Thymus (tissue), 14 donors: ENCODE data around the gene HSPB8. TPM values are rescaled to one million over a fixed set of nuclear protein-coding genes. Genes with fewer than 3 reads are reported as not detected.

Experiments used
- DNase-seq, 9 donors: peaks; one replicate each; pipeline ENCODE4 v3.0.0-alpha.2; 2013; ENCODE audit warnings: low spot score in 9 of 9, low read depth in 6 of 9, missing footprints in 1 of 9
- H3K27ac ChIP-seq, 2 donors: one replicate each; pipeline ENCODE4 v1.5.1; 2013; ENCODE audit warnings: control low read depth in 1 of 2, low read depth in 1 of 2, low read length in 1 of 2, mild to moderate bottlenecking in 1 of 2, moderate library complexity in 1 of 2
- H3K27me3 ChIP-seq, 2 donors: one replicate each; pipeline ENCODE4 v1.5.1; 2013; ENCODE audit warnings: low read length in 1 of 2; ENCODE audit not compliant: control insufficient read depth in 2 of 2, insufficient read depth in 1 of 2
- H3K36me3 ChIP-seq, 2 donors: one replicate each; pipeline ENCODE4 v1.5.1; 2013; ENCODE audit warnings: low read length in 1 of 2, mild to moderate bottlenecking in 1 of 2, moderate library complexity in 1 of 2; ENCODE audit not compliant: control insufficient read depth in 2 of 2, insufficient read depth in 2 of 2
- H3K4me1 ChIP-seq, 2 donors: one replicate each; pipeline ENCODE4 v1.5.1; 2013; ENCODE audit warnings: low read length in 2 of 2; ENCODE audit not compliant: control insufficient read depth in 2 of 2, insufficient read depth in 2 of 2
- H3K4me3 ChIP-seq, 2 donors: one replicate each; pipeline ENCODE4 v1.5.1; 2013; ENCODE audit warnings: low read length in 2 of 2, control low read depth in 1 of 2, mild to moderate bottlenecking in 1 of 2
- H3K9me3 ChIP-seq, 2 donors: one replicate each; pipeline ENCODE4 v1.5.1; 2013; ENCODE audit warnings: low read length in 1 of 2, mild to moderate bottlenecking in 1 of 2; ENCODE audit not compliant: control insufficient read depth in 2 of 2, insufficient read depth in 1 of 2
- WGBS: extraction: QIAGEN DNeasy Blood & Tissue Kit; methylation state at CpG from one replicate; pipeline ENCODE4 v1.1.7; 2013; 5-methylcytosine and 5-hydroxymethylcytosine counted together
- long read RNA-seq, 10 donors: transcript quantifications; one replicate each; lab custom pipeline, GENCODE V29; 2026
- polyA plus RNA-seq: library from polyadenylated mRNA; stranded (reverse); fragments of 200-250 nt; gene quantifications from one replicate; pipeline ENCODE4 v1.2.3, GENCODE V29; 2013
- total RNA-seq: library from RNA; stranded (reverse); fragments of 120-200 nt; gene quantifications from one replicate; pipeline ENCODE4 v1.2.4, GENCODE V29; 2013
- donor health status: healthy.

Gene HSPB8
- 27.7 TPM for total RNA-seq
- 64.0 TPM for polyA plus RNA-seq
- long read RNA-seq, donor 1, transcript HSPB8-201 (3 exons, 2,152 nt) = major isoform, 5 of 5 reads
- long read RNA-seq, donor 1, partial matches to known transcripts = 0 of 5 reads
- long read RNA-seq, donor 1, other reads (novel, unspliced or antisense) = 0 of 5 reads
- long read RNA-seq, donor 2 = 0 reads
- long read RNA-seq, donor 3, transcript HSPB8-201 (3 exons, 2,152 nt) = major isoform, 30 of 31 reads
- long read RNA-seq, donor 3, partial matches to known transcripts = 0 of 31 reads
- long read RNA-seq, donor 3, other reads (novel, unspliced or antisense) = 0 of 31 reads
- long read RNA-seq, donor 4, transcript HSPB8-201 (3 exons, 2,152 nt) = major isoform, 26 of 31 reads
- long read RNA-seq, donor 4, partial matches to known transcripts = 5 of 31 reads
- long read RNA-seq, donor 4, other reads (novel, unspliced or antisense) = 0 of 31 reads
- long read RNA-seq, donor 5, transcript HSPB8-201 (3 exons, 2,152 nt) = major isoform, 36 of 36 reads
- long read RNA-seq, donor 5, partial matches to known transcripts = 0 of 36 reads
- long read RNA-seq, donor 5, other reads (novel, unspliced or antisense) = 0 of 36 reads
- long read RNA-seq, donor 6, transcript HSPB8-201 (3 exons, 2,152 nt) = major isoform, 13 of 13 reads
- long read RNA-seq, donor 6, partial matches to known transcripts = 0 of 13 reads
- long read RNA-seq, donor 6, other reads (novel, unspliced or antisense) = 0 of 13 reads
- long read RNA-seq, donor 7, transcript HSPB8-201 (3 exons, 2,152 nt) = major isoform, 15 of 15 reads
- long read RNA-seq, donor 7, partial matches to known transcripts = 0 of 15 reads
- long read RNA-seq, donor 7, other reads (novel, unspliced or antisense) = 0 of 15 reads
- long read RNA-seq, donor 8, transcript HSPB8-201 (3 exons, 2,152 nt) = major isoform, 6 of 6 reads
- long read RNA-seq, donor 8, partial matches to known transcripts = 0 of 6 reads
- long read RNA-seq, donor 8, other reads (novel, unspliced or antisense) = 0 of 6 reads
- long read RNA-seq, donor 9, transcript HSPB8-201 (3 exons, 2,152 nt) = major isoform, 9 of 9 reads
- long read RNA-seq, donor 9, partial matches to known transcripts = 0 of 9 reads
- long read RNA-seq, donor 9, other reads (novel, unspliced or antisense) = 0 of 9 reads
- long read RNA-seq, donor 10, transcript HSPB8-201 (3 exons, 2,152 nt) = major isoform, 24 of 24 reads
- long read RNA-seq, donor 10, partial matches to known transcripts = 0 of 24 reads
- long read RNA-seq, donor 10, other reads (novel, unspliced or antisense) = 0 of 24 reads

GRCh38 chr12:119178544-119179334, at the start of gene HSPB8:
Gene HSPB8, plus strand, starts transcription at chr12:119178931. Its CDS starts 382 bp downstream, at chr12:119179313.
- H3K36me3 ChIP-seq = no peaks in the 10 kb centered on the region
- H3K27me3 ChIP-seq = peaks cover 0 to 29% of the 10 kb centered on the region in 2 donors
- H3K4me1 ChIP-seq = no peaks in the 10 kb centered on the region
- H3K27ac ChIP-seq = peak within 1 kb of the TSS; percentile 57 to 80
- no peaks in the 10 kb centered on the region for H3K9me3 ChIP-seq
- 17% methylated on average over 33 of the region's 33 CpGs for WGBS
- H3K4me3 ChIP-seq = peak within 1 kb of the TSS; percentile 28 to 39
- peak in 2 of 9 donors; percentile 7 to 21 for DNase-seq

GRCh38 chr12:119129827-119130434, 48.8 kb upstream of the HSPB8 start:
- DNase-seq = no peak
- Histone ChIP-seq H3K4me1 (no peaks in the 10 kb centered on the region), H3K27me3 (no peaks in the 10 kb centered on the region), H3K27ac (no peak overlapping the region), H3K4me3 (no peak overlapping the region), H3K36me3 (no peaks in the 10 kb centered on the region), H3K9me3 (no peaks in the 10 kb centered on the region)
- 87% methylated on average over 3 of the region's 3 CpGs for WGBS

DNA sequence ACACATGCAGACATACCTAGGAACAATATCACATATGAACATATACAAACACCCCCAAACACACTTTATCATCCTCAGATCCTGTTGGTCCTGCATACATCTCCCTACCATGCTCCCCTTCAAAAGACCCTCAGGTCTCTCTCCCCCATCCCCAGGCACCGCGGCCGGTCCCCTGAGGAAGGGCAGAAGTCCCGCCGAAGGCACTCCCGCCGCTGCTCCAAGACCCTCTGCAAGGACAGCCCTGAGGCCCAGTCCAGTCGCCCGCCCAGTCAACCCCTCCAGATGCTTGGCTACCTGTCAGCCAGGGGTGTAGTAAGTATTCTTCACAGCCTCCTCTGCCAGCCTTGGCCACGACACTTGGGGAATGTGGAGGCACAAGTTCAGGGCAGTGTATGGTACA, 48.2 kb upstream of the HSPB8 start:
- Histone ChIP-seq H3K4me1 (no peaks in the 10 kb centered on the region), H3K4me3 (no peak overlapping the region), H3K27ac (no peak overlapping the region), H3K9me3 (no peaks in the 10 kb centered on the region), H3K27me3 (no peaks in the 10 kb centered on the region), H3K36me3 (no peaks in the 10 kb centered on the region)
- no peak for DNase-seq
- 96% methylated on average over 10 of the region's 10 CpGs for WGBS

GRCh38 chr12:119134284-119135072, 44.3 kb upstream of the HSPB8 start:
- 77% methylated on average over 3 of the region's 3 CpGs for WGBS

GRCh38 chr12:119136811-119137410, 41.8 kb upstream of the HSPB8 start:
- Histone ChIP-seq H3K27ac (no peak overlapping the region), H3K9me3 (no peaks in the 10 kb centered on the region), H3K36me3 (no peaks in the 10 kb centered on the region), H3K4me3 (no peak overlapping the region), H3K4me1 (no peaks in the 10 kb centered on the region), H3K27me3 (no peaks in the 10 kb centered on the region)
- WGBS = 91% methylated on average over 4 of the region's 4 CpGs
- no peak for DNase-seq

More at GRCh38 chr12:119134284-119135072, 44.3 kb upstream of the HSPB8 start:
- Histone ChIP-seq H3K4me1 (no peaks in the 10 kb centered on the region), H3K9me3 (no peaks in the 10 kb centered on the region), H3K27ac (no peak overlapping the region), H3K36me3 (no peaks in the 10 kb centered on the region), H3K4me3 (no peak overlapping the region), H3K27me3 (no peaks in the 10 kb centered on the region)
- no peak for DNase-seq

GRCh38 chr12:119139448-119139847, 39.3 kb upstream of the HSPB8 start:
- H3K36me3 ChIP-seq = no peaks in the 10 kb centered on the region
- 86% methylated on average over 2 of the region's 2 CpGs for WGBS
- H3K27me3 ChIP-seq = no peaks in the 10 kb centered on the region
- H3K4me3 ChIP-seq = no peak overlapping the region
- DNase-seq = no peak
- H3K9me3 ChIP-seq = no peaks in the 10 kb centered on the region
- no peak overlapping the region for H3K27ac ChIP-seq
- H3K4me1 ChIP-seq = no peaks in the 10 kb centered on the region

DNA sequence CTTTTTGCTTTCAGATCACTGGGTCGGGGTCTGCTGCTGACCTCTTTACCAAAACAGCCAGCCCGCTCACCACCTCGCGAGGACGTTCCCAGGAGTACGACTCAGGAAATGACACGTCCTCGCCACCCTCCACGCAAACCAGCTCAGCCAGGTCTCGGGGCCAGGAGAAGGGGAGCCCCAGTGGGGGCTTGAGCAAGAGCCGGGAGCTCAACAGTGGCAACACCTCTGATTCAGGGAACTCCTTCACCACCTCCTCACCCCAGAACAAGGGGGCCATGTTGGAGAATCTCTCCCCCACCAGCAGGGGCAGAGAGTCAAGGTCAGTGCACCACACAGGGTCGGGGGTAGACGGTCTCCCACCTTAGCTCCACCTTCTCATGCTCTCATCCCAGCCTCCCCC, 33.4 kb upstream of the HSPB8 start:
- DNase-seq = no peak
- no peaks in the 10 kb centered on the region for H3K4me1 ChIP-seq
- WGBS = 56% methylated on average over 13 of the region's 13 CpGs

More for the DNA sequence above, 33.4 kb upstream of the HSPB8 start:
- no peaks in the 10 kb centered on the region for H3K9me3 ChIP-seq
- H3K36me3 ChIP-seq = no peaks in the 10 kb centered on the region
- H3K27ac ChIP-seq = no peak overlapping the region
- H3K27me3 ChIP-seq = peaks cover 0 to 3% of the 10 kb centered on the region in 2 donors
- H3K4me3 ChIP-seq = no peak overlapping the region
